GM21528 (cell line): ENCODE measurements around the gene AKAP4.

Experiments used
- ATAC-seq: cut with Tn5 transposase; IDR thresholded peaks from one replicate; pipeline ENCODE4 v1.9.1; 2021; ENCODE audit warnings: mild to moderate bottlenecking, moderate library complexity; ENCODE audit not compliant: unreplicated experiment, low FRiP score

Gene AKAP4, protein sequence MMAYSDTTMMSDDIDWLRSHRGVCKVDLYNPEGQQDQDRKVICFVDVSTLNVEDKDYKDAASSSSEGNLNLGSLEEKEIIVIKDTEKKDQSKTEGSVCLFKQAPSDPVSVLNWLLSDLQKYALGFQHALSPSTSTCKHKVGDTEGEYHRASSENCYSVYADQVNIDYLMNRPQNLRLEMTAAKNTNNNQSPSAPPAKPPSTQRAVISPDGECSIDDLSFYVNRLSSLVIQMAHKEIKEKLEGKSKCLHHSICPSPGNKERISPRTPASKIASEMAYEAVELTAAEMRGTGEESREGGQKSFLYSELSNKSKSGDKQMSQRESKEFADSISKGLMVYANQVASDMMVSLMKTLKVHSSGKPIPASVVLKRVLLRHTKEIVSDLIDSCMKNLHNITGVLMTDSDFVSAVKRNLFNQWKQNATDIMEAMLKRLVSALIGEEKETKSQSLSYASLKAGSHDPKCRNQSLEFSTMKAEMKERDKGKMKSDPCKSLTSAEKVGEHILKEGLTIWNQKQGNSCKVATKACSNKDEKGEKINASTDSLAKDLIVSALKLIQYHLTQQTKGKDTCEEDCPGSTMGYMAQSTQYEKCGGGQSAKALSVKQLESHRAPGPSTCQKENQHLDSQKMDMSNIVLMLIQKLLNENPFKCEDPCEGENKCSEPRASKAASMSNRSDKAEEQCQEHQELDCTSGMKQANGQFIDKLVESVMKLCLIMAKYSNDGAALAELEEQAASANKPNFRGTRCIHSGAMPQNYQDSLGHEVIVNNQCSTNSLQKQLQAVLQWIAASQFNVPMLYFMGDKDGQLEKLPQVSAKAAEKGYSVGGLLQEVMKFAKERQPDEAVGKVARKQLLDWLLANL

DNA sequence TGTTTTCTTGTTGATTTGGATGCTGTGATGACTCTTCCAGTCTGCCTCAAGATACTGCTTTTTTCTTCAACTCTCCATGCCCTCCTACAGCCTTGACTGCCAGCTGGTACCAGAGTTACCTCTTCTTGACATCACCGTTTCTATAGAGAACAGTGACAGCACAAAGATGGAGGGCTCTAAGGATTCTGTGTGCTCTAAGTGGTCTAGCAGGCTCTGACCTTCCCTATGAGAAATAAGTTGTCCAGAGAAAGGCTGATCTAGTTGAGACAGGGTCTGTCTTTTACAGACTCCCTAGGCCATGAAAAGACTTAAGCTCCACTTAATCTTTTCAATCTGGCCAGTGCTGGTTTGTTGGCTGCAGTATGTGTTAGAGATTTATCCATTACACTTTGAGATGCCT lies at the start of gene AKAP4:
AKAP4 (minus strand) TSS at position 101 of the 400 bp plus-strand sequence. CDS start 118 bp downstream, outside the sequence.
- no peak for ATAC-seq

DNA sequence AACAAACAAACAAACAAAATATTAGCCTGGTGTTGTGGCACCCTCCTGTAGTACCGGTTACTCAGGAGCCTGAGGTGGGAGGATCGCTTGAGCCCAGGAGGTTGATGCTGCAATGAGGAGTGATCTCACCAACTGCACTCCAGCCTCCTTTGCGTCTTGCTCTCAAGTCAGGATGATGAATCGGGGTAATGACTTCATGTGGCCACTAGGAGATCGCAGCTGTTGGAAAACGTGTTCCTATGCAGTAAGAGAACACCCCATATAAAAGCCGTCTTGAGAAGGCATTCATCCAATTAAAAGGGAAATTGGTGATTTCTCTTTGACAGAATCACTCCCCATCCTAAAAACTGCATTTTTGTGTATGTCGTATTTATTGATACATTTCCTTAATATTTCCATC lies 10.7 kb upstream of the AKAP4 start:
- no peak for ATAC-seq

DNA sequence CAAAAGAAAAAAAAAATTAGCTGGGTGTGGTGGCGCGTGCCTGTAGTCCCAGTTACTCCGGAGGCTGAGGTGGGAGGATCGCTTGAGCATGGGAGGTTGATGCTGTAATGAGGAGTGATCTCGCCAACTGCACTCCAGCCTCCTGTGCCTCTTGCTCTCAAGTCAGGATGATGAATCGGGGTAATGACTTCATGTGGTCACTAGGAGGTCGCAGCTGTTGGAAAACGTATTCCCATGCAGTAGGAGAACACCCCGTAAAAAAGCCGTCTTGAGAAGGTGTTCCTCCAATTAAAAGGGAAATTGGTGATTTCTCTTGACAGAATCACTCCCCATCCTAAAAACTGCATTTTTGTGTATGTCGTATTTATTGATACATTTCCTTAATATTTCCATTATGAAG lies 5.9 kb upstream of the AKAP4 start:
- no peak for ATAC-seq

DNA sequence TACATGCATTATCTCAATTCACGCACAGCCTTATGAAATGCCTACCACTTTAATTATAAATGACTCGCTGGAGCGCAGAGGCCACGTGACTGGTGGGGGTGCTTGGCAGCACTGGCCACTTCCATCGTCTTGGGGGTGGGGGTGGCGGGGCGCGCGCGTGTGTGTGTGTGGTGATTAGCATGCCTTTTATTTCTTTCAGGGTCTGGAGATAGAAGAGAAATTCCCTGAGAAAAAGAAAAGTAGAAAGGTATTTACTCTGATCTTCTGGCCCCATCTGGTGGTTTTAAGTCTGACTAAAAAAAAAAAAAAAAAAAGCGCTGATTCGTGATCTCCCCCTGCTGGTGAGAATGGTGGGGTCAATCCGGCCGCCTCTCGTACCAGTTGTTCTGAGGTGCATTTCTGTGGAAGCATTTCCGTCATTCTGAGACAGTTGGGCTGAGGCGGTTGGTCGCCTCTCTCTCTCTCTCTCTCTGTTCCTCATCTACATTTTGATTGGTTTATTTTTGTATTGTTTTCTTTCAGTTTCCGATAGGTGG lies 3.6 kb upstream of the AKAP4 start, which contains the start of gene CCNB3:
CCNB3 (plus strand) TSS at position 402 of the 536 bp plus-strand sequence. CDS start 80,399 bp downstream, outside the sequence.
- ATAC-seq: peak; percentile 94

DNA sequence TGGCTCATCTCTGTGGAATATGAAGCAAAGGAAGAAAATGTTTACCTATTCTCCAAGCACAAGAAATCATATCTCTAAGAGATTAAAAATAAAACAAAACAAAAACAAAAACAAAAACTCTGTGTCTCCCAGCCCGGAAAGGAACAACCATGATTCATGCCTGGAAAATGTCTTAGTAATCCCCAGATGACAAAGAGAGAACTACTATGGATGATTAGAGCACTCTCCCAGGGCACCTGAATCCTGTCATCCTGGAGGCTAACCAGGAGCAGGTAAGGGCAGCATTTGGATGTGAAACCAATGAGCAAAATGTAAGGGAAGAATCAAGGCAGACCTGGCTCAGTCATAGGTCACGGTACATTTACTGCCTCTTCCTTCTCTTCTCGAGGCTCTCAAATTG lies 1.7 kb upstream of the AKAP4 start:
- no peak for ATAC-seq

DNA sequence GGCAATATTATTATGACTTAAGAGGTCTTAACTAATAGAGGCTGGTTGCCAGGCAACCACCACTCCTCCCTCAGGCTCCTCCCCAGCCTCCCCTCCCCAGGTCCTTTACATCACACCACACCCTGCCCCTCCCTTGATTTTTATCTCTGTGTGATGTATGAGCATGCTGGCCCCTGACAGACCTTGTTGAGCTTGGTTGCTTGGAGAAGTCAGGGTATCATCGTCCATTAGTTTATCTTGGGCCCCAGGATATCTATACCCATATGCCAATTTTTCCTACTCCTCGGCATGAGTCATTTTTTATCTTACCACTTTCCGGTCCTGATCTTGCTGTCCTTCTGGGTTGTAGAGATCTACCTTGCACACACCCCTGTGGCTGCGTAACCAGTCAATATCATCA lies 2.5 kb downstream of the AKAP4 start:
- ATAC-seq: no peak

DNA sequence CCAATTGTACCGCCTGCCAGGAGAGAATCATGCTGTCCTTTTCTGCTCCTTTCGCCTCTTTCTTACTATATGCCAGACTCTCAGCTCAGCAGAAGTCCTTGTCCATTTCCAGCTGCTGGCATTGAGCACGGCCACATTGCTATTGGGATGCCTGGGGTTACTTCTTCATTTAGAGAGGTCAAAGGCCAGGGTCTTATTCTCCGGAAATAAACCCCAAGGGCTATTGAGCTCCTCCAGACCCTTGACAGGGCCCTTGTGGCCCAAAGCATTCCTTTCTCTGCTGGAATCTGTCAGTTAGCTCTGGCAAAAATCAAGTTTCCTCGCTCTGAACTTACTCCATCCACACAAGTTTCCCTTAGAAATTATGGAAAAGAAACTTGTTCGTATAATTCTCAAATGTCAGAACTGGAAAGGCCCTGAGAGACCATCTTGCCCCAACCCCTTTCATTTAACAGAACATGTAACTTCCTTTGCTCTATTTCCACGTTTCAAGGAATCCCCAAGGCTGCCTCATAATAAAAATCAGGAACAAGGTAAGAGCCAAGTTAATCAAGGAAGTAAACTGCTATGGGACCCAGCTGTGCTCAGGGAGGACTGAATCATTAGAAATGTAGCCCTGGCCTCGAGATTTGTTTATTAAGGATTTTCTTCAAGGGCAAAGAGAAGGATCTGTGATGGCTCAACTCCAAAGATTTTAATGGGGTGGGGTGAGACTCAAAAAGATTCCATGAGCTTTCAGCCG lies 11.8 kb downstream of the AKAP4 start:
- ATAC-seq: no peak

DNA sequence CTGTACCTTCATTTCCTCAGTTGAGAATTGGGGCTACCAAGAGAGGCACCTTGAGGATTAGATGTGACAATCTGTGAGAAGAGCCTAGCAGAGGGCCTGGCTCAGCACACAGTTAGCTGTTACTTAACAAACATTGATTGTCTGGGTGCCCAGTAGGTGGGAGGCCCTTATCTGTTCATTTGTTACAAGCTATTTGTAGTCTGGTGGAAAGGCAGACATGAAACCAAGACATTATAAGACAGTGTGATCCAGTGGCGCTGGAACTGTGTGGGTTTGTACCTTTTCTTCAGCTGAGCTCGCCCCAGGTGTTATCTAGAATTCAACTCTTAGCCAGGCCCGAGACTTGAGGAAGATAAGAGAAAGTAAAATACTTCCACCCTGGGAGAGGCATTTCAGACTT lies 16.9 kb downstream of the AKAP4 start:
- ATAC-seq: no peak

DNA sequence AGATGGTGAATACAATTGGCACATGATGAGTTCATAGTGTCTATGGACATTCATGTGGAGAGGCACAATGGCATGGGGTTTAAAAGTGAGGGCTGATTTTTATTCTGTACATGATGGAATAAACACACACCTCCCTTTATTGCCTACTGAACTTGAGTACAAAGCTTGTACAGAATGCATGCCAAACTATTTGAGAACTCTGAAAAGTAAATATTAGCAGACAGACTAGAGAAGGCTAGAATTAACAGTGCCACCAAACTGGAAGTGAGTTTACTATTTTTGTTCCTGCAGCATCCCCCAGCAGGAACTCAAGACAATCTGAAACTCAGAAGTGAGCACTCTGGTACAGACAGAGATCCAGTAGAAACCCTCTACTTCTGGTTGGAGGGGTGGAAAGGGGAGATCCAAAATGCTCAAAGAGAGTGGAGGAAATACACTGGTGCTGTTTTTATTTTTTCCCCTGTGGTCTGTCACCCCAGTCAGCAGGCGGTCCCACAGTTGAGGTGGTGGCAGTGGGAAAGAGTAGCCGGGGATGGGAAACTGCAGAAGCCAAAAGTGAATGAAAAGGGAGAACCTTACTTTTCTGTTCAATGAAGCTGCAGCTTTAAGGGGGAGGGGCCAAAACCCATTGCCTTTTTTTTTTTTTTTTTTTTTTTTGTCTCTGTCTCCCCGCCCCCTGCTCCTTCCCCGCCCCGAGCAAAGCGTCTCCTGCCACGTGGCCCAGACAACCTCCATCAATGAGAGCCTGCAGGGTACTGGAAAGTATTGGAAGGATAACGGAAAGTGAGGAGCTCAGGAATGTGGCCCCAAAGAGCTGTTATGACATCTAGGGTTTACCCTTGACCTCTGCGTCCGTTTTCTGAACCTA lies 20.5 kb downstream of the AKAP4 start:
- ATAC-seq: no peak

DNA sequence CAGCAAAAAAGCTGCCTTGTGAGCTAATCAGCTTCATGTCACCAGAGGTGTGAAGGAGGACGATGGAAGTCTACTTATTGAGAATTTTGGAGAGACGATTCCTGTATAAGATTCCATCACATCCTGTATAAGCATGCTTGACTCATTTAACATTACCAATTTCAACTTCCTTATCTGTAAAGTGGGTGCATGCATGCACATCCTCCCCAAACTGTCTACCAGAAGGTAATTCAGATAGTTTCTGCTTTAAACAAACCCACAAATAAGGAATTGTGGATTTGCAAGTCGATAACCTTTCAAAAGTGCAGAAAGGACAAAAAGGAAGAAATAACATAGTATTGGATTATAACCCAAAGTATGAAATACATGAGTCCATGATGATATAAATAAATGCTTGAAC lies 31.1 kb downstream of the AKAP4 start:
- no peak for ATAC-seq

DNA sequence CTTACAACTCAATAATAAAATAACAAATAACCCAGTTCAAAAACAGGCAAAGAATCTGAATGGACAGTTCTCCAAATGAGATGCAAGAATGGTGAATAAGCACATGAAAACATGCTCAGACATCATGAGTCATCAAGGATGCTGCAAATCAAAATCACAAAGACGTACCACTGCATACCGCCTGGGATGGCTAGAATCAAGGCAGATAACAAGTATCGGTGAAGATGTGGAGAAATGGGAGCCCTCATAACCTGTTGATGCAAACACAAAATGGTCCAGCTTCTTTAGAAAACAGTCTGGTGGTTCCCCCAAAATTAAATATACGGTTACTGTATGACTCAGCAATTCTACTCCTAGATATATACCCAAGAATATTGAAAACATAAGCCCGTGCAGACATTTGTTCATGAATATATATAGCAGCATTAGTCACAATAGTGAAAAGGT lies 32.5 kb downstream of the AKAP4 start:
- ATAC-seq: peak; percentile 54

DNA sequence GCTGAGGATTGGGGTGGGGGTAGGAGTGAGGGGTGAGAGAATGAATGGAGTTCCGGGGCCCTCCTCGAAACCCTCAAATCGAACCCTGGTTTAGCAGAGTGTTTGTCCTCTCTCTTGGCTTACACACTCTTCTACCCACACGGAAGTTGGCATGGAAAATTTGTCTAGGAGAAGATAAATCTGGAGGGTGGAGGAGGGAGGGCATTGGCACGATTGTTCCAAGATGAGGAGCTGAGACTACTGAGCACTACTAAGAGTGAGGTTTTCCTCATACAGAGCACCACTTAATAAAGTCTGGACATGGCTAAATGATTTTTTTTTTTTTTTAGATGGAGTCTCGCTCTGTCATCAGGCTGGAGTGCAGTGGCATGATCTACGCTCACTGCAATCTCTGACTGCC lies 33.4 kb downstream of the AKAP4 start:
- no peak for ATAC-seq

DNA sequence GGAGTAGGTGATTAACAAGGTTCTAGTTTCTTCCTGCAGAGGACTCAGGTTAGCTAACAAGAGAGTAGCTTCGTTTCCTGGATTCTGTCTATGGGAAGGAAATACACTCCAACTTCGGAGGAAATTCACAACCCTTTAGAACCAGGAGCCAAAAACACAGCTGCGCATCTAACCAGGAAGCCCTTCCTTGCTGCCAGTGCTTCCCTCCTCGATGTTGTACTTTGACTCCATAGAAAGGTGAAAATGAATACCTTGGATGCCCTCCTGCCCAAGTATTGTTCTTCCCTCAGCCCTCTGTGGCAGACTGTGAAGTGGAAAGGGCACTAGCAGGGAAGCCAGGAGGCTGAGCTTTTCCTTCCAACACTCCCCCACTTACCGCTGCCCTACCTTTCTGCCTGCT lies 35.1 kb downstream of the AKAP4 start:
- ATAC-seq: no peak

DNA sequence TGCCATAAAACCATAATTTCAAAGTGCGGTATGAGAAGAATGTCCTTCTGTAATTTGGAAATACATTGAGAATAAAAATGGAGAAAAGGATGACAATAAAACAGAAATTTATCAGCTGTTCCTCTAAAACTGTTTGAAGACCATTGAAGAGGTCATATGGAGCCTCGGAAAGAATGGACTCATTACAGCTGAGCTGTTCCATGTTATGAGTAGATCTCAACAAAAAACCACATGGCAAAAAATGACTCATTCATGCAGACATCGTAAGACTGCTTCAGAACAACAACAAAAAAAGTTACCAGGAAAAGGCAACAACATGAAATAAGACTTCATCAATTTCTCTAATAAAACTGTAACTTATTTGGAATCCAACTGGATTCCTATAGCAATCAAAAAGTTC lies 39.7 kb downstream of the AKAP4 start:
- no peak for ATAC-seq

DNA sequence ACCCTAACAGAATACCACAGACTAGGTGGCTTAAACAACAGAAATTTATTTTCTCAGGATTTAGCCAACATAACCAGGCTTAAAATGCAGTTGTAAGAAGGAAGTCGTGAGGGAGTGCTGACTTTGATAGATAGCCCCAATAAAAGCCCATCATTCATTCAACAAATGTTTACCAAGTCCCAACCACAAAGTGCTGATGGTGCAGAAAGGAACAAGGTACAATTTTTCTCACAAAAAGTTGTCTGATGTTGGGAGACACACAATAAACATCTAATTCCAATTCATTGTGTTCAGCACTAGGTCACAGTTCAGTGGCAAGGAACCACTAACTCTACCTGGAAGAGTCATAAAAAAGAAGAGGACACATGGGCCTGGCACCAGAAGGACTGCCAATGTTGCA lies 42.2 kb downstream of the AKAP4 start:
- no peak for ATAC-seq

DNA sequence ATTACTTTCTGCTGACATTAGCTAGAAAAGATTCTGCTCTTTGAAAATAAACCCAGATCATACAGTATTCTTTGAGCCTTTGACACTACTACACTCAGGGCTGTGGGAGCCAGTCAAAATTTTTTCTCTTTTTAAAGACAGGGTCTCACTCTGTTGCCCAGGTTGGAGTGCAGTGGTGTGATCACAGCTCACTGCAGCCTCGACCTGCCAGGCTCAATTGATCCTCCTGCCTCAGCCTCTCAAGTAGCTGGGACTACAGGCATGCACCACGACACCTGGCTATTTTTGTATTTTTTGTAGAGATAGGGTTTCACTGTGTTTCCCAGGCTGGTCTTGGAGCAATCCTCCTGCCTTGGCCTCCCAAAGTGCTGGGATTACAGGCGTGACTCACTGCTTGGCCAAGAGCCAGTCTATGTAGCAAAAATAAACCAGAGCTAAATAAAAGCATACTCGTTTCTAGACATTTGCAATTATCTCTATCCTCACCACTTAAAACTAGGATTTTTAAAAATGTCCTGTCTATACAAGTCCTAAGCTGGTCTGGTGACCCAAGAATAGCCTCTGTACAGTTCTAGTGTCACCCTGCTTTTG lies 43.2 kb downstream of the AKAP4 start:
- ATAC-seq: no peak

DNA sequence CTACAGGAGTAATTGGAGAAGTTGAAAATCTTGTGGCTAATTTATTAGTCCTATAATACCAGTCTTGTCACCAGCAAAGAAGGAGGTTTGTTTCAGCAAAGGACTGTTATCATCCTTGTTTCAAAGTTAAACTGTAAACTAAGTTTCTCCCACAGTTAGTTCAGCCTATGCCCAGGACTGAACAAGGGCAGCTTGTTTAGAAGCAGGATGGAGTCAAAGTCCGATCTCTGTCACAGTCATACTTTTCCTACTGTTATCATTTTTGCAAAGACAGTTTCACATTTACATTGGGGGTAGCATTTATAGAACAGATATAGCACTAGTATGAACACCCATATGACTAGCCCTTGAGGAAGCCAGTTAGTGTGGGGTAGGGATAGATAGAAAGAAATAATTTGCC lies 46.4 kb downstream of the AKAP4 start:
- ATAC-seq: no peak

DNA sequence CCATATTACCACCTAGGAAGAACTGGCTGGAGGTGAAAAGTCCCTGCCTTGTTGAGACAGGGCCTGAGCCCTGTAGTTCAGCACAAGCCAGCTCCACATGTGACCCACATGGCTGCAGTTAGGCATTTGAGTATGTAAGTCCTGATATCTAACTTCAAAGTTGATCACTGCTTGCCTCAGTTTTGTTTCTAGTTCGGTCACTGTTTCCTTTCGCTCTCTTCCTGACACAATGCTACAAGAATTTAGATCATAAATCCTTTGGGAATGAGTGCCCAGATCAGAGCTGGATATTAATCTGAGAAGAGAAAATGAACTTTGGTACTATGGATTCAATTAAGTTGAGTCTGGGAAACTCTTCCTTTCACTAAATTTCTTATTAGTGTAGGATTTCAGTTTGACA lies 48.4 kb downstream of the AKAP4 start:
- ATAC-seq: no peak

DNA sequence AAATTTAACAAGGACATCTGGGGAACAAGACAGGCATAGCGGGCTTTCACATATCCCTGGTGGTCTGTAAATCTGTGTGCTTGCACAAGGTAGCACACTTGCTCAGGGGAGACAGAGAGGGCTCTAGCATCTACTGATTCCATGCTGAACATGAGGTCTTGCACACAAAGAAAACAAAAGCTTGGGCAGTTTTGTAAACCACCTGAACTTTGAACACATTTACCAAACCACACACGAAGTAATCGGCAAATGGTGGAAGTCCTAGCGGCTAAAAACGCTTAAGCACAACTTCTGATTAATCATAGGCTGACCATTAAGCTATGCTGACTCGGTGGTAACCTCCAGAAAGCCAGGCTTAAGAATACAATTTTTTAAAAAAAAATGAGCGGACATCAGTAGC lies 52.8 kb downstream of the AKAP4 start:
- no peak for ATAC-seq
